ENCODE results near the gene MNDA.
A peak's percentile ranks its signal among the peaks of the same experiment; 100 is the strongest.

The MNDA gene

GRCh38 chr1:158830904-158831507, at the start of gene MNDA:
MNDA (plus strand) TSS chr1:158831351; CDS start chr1:158842154, 10,803 bp downstream.
- DNase-seq: no peak

- DNase-seq: peak; percentile 23
These were observed 37.5 kb upstream of the MNDA start for GRCh38 chr1:158793604-158794003.

DNA sequence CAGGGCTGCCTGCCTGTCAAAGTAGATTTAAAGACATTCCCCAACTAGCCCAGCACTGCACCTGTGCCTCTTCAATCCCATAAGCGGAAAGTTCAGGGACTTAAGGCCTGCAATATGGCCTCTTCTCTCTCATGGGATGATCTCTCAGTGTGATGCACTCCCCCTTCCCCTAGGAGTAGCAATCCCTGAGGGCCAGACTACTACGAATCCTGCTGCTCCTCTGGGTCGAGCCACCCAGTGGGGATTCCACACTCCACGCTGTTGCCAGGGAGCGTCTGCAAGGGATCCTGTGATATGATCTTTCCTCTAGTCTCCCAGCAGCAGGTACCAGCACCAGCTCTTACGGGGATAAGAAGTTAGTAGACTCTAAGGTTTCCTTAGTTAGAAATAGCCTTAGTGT, 36.9 kb upstream of the MNDA start:
- no peak for DNase-seq

- DNase-seq: no peak
These were observed 32.6 kb upstream of the MNDA start for GRCh38 chr1:158798531-158798930.

GRCh38 chr1:158799689-158800088, 31.5 kb upstream of the MNDA start:
- DNase-seq: no peak

GRCh38 chr1:158800526-158800925, 30.6 kb upstream of the MNDA start:
- no peak for DNase-seq

- DNase-seq: no peak
These were observed 29.8 kb upstream of the MNDA start for GRCh38 chr1:158801396-158801795.

- DNase-seq: no peak
These were observed 27.5 kb upstream of the MNDA start for GRCh38 chr1:158803678-158804077.

DNA sequence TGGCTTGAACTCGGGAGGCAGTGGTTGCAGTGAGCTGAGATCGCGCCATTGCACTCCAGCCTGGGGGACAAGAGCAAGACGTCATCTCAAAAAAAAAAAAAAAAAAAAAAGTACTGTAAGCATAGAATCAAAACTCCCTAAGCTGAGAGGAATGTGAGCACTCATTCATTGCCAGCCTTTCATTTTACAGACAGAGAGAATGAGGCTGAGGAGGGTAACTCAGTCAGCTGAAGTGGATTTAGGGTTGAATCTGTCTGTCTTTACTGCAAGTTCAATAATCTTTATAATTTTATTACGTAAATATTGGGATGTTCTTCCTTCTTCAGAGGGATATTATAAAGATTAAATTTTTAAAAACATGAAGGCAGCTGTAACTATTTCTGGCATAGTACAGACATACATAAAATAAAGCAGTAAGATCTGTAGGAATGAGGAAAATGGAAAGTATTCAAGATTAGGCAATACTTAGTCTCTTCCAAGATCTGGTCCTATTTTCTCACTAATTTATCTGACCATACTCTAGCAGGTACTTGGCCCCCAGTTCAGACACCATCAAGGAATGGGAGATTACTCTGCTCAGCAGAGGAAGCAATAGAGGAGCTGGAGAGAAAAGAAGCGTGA, 24.1 kb upstream of the MNDA start:
- no peak for DNase-seq

DNA sequence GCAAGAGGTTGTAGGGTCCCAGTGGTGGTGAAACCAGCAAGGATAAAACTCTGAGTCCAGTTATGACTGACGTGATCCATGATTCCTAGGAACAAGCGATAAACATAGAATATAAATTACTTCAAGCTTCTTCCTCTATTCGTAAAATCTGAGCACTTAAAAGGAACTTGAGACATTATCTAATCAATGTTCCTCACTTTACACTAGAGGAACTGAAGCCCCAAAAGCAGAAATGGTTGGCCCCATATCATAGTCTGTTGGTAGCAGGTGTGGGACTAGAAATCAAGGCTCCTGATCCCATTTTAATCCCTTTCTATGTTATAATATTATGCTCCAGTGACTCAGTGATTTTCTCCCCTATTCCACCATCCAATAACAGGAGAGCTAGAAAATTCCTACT, 21.9 kb upstream of the MNDA start:
- DNase-seq: no peak

DNA sequence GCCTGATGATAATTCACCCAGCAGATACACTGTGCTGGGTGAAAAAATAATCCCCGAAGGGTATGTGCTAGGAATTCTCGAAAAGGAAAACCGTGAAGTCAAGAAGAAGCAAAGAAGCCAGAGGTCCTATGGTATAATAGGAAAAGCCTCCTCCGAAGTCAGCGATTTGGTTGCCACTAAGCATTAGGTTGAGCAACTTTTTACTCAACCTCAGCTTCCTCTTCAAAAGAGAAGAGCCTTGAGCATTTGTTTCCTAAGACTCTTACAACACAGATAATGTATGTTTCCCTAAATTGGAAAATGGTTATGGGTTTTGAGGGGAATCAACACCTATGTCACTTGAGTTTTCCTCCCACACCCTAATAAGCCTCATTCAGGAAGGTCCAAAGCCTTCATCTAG, 21.3 kb upstream of the MNDA start:
- DNase-seq: no peak

DNA sequence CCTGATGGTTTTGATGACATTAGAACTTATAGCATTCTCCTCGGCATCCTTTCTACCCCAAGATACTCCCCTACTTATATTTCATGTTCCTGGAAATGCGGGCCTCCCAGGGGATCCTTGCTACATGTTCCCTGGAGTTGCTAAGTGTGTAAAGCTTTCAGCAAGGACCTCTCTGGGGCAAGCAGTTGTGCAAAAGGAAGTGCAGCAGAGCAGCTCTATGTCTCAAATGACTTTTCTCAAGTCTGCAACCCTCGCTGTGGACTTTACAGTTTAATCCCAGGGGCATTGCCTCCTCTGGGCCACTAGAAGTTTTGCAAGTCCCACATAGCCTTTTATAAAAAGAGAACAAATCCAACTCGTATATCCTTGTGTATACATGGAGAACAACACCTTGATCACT, 20.8 kb upstream of the MNDA start:
- DNase-seq: no peak

DNA sequence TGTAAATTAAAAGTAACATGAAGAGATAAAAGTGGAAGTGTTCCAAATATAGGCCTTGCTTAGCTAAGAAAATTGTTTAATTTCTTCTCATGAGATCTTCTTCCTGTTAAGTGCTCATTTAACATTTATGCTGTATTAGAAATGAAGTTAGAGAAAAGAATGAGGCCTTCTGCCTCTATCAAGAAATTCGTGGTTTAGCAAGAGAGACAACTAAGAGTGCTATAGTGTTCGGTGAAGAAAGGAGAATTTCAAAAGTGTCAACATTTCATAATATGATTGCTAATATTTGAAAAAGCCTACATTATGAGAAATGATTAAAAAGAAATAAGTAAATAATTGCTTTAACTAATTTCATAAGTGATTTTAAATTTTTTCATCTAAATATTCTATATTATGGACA, 18.8 kb upstream of the MNDA start:
- no peak for DNase-seq

- DNase-seq: no peak
These were observed 18.0 kb upstream of the MNDA start for GRCh38 chr1:158813164-158813563.

DNA sequence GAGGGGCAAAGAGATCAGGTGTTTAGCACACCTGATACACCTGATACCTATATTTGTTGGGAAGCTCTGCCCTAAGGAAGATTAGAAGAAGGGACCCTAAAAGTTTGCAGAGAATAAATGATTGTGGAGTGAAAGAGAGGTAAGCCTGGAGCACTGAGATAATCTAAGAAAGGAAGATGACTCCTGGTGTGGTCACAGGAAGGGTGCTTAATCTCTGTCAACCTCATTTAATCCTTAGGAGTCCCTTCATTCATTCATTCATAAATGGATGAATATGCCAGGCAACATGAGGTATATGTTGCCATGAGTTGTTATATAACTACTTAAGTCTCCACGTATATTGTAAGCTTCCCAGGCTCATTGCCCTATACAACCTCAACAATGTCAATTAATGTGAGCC, 16.2 kb upstream of the MNDA start:
- no peak for DNase-seq

DNA sequence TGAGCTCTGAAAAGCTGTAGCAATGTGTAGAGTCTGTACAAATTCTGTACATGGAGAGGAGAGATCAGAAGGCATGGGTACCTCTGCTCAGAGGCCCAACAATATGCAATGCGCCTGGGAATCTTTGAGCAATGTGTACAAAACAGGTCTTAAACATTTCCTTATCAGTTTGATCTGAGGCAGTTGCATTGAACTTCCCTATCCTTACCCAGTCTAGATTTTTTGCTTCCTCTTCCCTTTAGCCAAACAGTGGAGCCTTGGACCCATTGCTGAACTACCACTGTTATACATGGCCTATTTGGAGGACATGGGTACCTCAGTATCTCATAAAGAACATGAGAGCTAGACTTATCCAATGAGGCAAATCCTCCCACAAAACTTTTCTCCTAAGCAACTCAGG, 12.6 kb upstream of the MNDA start:
- DNase-seq: no peak

DNA sequence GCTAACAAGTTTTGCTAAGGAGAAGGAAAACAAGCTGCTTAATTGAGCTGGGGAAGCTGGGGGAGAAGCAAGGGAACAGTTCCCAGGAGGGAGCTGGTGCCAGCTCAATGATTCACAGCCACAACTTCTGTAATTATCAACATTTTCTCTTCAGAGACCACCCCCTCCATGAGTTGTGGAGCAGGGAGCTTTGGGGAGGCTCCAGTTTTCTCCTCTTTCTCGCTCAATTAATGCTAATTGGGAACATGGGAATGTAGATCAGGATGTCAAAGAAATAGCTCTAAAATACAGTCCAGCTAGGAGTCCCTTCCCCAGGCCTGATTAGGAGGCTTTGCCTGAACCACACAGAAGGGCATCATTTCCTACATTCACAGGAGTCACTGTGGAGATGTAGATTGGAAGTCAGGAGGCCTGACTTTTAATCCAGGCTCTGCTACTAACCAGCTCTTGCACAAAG, 12.1 kb upstream of the MNDA start:
- DNase-seq: no peak

- DNase-seq: no peak
These were observed 11.4 kb upstream of the MNDA start for GRCh38 chr1:158819461-158820443.

DNA sequence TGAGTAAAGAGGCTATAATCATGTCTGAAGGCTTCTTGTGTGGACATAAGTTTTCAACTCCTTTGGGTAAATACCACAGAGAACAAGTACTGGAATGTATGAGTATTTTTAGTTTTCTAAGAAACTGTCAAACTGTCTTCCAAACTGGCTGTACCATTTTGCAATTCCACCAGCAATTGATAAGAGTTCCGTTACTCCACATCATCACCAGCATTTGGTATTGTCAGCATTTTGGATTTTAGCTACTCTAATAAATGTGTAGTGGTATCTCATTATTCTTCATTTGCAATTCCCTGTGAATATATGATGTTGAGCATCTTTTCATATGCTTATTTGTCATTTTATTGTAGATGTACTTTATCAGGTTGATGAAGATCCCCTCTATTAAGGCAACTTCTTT, 9.4 kb upstream of the MNDA start:
- DNase-seq: no peak

GRCh38 chr1:158830074-158830677, 975 bp upstream of the MNDA start:
- DNase-seq: no peak

GRCh38 chr1:158833264-158833663, 2.1 kb downstream of the MNDA start:
- DNase-seq: no peak

- DNase-seq: no peak
These were observed 4.9 kb downstream of the MNDA start for GRCh38 chr1:158836038-158836437.

- no peak for DNase-seq
These were observed 7.5 kb downstream of the MNDA start for GRCh38 chr1:158838660-158839059.
